Measurements from ENCODE around the gene PARP16.
"Not testable (repeated sequence)": the region's sequence is repeated elsewhere in the genome, so short reads cannot be mapped to it uniquely, and the experiment has no call there.

The PARP16 gene

DNA sequence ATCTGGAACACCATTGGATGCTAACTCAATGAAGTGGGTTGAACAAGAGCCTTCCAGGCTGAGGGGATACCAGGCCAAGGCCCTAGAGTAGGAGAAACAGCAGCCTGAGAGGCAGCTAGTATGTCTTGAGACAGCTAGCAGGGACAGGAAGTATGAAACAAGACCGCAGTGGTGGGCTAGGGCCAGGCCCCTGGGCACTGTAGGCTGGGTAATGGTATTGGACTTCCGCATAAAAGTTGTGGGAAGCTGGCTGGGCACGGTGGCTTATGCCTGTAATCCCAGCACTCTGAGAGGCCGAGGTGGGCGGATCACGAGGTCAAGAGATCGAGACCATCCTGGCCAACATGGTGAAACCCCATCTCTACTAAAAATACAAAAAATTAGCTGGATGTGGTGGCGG is 50.2 kb downstream of the PARP16 start:
- DNase-seq (ENCODE audit: low read depth, low spot score), result not testable (repeated sequence)

DNA sequence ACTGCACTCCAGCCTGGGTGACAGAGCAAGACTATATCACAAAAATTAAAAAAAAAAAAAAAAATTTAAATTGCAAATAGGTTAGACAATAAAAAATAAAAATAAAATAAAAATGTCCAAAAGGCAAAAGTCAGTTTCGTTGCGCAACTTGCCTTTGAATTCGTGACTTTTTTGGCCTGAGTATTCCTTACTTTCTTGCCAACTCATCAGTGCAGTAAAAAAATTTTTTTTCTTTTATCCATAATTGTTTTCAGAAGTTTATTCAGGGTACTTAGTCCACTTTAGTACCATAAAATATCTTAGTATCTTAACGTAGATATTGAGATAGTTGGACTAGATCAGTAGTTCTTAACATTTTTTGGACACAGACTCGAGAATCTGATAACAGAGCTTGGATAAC is 53.0 kb downstream of the PARP16 start:
- DNase-seq (ENCODE audit: low read depth, low spot score), result no peak

DNA sequence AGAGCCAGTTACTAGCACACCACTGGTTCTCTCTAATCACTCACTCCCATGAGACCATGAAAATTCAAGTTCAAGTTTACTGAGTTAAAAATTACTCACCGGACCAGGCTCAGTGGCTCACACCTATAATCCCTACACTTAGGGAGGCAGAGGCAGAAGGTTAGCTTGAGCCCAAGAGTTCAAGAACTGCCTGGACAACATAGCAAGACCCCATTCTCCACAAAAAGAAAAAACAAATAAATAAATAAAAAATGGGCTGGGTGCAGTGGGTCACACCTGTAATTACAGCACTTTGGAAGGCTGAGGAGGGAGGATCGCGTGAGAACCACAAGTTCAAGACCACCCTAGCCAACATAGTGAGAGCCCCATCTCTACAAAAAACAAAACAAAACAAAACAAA is 54.2 kb downstream of the PARP16 start:
- no peak for DNase-seq (ENCODE audit: low read depth, low spot score)

DNA sequence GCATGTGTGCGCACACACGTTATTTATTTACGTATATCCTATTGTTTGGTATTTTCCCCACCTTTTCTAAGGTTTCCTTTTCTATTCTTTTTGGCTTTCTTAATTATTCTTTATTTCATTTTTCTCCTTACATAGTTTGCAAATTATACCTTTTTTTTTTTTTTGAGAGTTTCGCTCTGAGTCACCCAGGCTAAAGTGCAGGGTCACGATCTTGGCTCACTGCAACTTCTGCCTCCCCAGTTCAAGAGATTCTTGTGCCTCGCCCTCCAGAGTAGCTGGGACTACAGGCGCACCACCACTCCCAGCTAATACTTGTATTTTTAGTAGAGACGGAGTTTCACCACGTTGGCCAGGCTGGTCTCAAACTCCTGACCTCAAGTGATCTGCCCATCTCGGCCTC is 55.4 kb downstream of the PARP16 start:
- no peak for DNase-seq (ENCODE audit: low read depth, low spot score)

DNA sequence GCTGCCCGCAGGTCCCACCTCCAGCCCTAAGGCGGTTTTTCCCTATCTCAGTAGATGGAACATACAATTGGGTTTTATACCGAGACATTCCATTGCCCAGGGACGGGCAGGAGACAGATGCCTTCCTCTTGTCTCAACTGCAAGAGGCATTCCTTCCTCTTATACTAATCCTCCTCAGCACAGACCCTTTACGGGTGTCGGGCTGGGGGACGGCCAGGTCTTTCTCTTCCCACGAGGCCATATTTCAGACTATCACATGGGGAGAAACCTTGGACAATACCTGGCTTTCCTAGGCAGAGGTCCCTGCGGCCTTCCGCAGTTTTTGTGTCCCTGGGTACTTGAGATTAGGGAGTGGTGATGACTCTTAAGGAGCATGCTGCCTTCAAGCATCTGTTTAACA is 59.8 kb downstream of the PARP16 start:
- not testable (repeated sequence) for DNase-seq (ENCODE audit: low read depth, low spot score)

DNA sequence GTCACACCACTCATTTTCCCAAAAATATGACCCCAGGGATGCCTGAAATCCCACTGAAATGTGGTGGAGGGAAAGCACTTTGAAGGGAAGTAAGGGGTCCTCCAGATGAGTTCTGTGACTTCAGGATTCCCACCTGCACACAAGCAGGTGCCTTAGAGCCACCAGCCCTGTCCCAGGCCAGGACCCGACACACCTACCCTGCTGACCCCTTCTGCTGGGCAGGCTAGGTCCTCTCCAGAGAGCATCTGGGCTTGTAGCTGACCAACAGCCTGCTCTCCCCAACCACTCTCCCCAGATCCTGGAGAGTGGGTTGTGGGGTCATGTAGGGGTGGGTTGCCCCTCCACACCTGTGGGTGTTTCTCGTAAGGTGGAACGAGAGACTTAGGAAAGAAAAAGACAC is 60.5 kb downstream of the PARP16 start:
- DNase-seq (ENCODE audit: low read depth, low spot score), result no peak

DNA sequence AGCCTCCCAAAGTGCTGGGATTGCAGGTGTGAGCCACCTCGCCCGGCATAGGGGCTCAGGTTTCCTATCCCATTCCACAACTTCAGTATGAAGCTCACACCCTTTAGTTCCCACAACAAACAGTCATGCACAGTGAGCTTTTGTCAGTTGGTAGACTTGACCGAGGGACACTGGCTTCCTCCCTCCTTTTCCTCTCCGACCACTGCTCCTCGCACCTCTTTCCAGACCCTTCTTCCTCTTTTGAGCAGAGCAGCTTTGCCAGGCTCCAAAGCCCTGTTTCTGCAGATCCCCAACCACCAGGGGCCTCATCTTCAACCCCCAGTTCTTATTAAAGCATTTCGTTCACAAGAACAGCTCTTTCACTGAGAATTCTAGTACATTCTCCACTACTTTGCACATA is 62.7 kb downstream of the PARP16 start:
- DNase-seq (ENCODE audit: low read depth, low spot score), result no peak

DNA sequence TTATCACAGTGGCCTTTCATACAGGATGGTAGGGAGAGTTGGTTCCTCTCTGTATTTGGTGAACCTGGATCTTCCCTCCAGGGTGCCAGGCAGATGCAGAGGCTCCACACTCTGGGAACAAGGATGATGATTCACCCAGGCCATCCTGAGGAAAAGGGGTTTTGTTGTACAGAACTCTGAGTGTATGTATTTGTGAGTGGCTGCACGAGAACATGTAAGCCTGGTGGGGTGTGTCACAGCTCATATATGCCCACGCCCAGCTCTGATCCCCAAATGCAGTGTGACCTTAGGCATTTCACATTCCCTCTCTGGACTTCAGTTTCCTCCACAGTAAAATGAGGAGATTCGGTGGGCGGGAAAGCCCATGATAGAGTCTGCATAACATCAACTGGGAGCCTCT is 63.8 kb downstream of the PARP16 start:
- DNase-seq (ENCODE audit: low read depth, low spot score), result no peak

DNA sequence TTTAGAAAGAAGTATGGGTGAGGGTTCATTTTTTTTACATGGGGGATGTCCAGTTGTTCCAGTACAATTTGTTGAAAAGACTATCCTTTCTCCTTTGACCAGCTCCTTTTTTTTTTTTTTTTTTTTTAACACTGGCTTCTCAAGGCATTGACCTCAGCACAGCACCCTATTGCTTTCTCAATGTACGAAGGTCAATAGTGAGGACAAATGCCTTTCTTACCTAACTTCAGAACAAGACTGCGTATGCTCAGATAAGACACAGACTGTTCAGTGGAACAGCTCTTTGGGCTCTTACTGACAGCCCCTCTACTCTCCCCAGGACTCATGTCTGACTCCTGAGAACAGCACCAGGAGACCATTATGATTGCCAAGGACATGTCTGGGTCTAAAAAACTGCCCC is 65.0 kb downstream of the PARP16 start:
- DNase-seq (ENCODE audit: low read depth, low spot score), result no peak

DNA sequence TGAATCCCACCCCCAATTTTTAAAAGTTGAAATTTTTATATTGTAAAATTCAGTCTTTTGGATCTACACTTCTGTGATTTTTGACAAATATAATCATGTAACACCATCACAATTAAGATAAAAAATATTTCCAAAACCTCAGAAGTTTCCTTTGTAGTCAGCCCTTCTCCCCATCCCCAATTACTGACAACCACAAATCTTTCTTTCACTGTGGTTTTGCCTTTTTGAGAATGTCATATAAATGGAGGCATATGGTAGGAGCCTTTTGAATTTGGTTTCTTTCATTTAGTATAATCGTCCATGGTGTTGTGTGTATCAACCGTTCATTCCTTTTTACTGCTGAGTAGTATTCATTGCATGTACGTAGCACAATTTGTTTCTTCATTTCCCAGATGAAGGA is 67.5 kb downstream of the PARP16 start:
- DNase-seq (ENCODE audit: low read depth, low spot score), result no peak

DNA sequence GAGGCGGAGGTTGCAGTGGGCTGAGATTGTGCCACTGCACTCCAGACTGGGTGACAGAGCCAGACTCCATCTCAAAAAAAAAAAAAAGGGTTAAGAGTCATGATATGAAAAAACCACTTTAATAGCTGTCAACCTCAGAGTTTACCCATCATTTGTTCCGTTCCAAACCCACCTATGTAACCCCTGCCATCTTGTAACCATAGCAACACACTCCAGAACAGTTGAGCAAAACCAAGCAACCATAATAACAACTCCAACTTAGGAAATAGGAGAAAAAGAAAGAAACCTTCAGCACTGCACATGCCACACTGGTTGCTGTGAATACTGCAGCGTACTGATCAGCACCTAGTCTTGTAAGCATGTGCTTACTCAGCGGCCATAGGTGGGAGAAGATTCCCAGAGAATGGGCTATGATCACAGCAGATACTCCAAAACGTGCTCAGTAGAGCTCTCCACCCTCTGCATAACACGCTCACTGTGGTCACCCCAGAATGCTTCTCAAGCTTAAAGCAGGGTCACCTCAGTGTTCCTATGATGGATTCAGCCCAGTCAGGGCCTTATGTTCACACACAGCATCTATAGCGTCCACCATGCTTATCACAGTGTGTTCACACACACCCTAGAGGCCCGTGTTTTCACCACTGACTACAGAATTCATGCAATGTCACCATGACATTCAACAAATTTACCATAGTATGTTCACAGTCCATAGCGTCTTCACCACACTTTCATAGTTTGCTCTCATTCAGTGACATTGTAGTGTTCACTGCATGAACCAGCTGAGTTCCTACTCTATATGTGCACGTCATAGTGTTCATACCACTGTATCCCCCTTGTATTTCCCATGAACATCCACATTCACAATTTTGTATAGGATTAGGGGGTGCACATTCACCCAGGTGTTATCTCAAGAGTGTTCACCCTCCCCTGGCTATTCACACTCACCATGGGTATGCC is 68.9 kb downstream of the PARP16 start:
- DNase-seq (ENCODE audit: low read depth, low spot score), result no peak

DNA sequence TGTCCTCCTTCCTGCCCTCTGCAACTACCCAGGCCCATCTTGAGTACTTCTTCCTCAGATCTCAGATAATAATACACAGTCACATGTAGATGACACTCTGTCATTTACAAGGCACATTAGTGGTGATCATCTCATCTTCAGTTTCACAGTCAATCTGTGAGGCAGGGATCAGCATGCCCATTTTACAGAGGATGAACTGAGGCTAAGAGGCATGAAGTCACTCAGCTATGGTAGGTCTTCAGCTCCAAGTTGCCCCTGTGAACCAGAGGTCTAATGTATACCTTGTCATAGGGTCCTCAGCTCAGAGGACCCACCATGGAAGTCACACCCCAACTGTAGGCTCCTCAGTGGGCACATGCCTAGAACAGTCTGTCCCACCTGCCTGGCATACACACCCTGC is 71.2 kb downstream of the PARP16 start:
- no peak for DNase-seq (ENCODE audit: low read depth, low spot score)

DNA sequence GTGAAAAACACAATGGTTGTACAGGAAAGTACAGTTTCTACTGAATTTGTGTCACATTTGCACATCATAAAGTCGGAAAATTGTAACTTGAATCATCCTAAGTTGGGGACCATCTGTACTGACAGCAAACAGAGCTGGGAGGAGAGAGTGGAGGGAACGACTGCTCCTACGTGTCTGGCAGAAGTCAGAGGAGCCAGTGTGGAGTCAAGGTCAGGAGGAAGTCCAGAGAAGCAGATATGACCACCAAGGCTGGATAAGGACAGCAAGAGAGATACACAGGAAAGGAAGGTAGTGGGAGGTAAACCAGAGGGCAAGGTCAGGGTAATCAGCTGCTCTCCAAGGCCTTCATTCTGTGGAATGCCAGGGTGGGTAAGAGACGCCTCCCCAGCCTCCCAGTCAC is 72.7 kb downstream of the PARP16 start:
- DNase-seq (ENCODE audit: low read depth, low spot score), result no peak

DNA sequence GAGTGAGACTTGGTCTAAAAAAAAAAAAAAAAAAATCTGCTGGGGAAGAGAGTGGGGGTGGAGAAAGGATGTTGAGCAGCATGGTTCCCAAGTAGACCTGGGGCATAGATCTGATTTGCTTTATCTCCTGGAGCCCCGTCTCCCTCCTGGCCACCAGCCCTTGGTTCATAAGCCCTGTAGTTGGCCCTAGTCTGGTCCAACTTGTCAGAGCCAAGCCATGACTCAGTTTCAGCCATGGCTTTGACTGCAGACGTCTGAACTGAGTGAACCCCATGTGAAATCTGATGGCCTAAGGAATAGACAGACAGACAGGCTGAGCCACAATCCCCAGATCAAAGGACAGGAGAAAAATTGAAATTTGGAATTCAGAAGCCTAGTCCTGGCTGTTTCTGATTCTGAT is 73.4 kb downstream of the PARP16 start:
- no peak for DNase-seq (ENCODE audit: low read depth, low spot score)

DNA sequence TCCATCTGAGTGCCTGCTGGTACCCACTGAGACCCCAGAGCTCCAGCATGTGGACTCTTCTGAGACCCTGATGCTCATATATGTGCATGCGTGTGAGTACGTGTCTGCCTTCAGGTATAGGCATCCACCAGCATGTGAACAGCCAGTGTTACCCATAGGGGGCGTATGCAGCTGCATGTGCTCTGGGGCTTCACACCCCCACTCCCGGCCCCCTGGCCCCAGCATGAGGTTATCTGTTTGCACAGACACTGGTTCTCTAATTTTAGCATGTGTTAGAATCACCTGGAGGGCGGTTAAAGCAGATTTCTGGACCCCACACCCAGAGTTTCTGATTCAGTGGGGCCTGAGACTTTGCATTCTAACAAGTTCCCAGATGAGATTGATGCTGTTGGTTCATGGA is 74.6 kb downstream of the PARP16 start:
- no peak for DNase-seq (ENCODE audit: low read depth, low spot score)

DNA sequence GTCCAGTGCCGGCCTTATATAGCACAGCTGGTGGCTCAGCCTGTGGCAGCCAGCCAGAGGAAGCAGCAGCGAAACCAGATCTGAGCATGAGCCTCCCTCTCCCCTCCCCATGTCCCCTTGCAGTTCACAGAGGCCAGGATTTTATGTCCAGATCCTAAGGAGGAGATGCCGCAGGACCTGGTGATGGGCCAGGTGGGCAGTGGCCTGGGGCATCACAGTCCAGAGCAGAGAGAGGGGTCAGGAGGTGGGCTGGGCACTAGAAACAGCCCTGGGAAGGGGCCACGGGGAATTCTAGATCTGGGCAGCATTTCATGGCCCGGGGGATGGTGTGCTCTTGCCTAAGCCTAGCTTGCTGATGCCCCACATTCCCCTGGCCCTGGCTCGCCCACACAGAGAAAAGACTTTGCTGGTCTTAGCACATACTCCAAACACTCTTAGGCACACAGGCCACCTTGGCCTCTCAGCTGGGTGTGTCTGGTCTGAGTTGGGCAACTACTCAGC is 75.2 kb downstream of the PARP16 start:
- DNase-seq (ENCODE audit: low read depth, low spot score), result peak; percentile 60

DNA sequence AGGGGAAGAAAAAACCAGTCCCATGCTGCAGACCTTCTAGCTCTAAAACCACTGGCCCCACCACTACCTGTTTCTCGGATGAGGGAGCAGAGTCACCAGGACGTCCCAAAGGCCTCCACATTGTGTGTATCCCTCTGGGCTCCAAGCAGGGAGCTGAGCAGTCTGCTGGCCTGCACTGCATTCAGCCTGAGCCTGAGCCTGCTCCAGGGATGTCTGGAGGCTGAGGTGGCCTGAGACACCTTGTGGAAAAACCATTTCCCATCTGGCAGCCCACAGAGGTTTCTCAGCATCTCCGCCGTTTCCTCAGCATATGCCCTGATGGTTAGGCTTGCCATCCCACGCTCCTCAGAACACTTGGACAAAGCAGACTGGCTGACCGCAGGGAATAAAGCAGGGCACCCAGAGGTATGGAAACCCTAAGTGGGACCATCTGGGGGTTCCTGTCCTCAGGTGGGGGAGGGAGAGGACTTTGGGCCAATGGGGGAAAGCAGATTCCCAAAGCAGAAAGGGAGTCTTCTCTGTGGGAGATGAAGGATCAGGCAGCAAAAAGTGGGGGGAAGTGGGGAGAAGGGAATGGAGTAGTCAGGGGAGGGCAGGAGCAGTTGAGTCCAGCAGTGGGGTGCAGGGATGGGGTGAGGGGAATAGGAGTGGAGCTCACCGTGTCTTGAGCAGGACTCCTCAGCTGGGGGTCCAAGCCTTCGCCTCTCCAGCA is 75.8 kb downstream of the PARP16 start, which contains the start of gene CILP:
Gene CILP (minus strand): TSS at position 704 of the 712 bp plus-strand sequence. CDS start 1,718 bp downstream, outside the sequence.
- no peak for DNase-seq (ENCODE audit: low read depth, low spot score)

DNA sequence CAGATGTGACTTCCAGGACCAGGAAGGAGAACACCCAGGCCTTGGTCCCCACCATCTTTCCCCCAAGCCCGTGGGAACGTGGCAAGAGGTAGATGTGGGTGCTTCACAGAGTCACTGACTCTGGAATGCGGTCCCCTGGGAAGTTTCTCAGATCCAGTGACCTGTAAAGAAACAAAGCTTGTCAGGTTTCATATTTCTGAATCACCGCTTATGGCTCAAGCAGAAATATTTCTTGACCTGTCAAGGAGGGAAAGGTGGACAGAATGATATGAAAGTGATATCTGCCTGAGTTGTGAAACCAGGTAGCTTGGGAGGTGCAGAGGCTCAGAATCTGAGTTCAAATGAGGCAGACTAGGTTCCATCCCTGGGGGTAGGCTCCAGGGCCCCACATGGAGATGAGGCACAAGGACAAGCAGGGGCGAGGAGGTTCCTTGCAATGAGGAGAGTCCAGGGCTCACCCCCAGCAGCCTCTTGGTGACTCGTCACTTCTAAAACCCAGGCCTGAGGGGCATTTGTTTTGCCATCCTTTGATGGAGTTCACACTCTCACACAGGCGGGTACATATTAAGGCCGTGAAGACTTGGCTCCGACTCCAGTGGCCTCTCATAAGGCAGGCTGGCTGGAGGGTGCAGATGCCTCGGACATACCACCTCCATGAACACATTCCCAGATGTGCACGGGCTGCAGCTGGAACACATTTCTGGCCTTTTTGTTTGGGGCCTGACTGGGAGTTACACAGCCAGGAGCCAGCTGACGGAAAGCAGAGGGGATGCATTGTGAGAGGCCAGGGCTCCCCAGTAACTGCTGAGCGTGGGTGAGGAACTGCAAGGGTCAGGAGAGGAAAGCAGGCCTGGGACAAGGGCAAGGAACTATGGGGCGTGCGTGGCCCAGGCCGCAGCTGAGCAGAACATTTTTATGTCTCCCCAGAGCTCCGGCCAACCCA is 76.7 kb downstream of the PARP16 start:
- no peak for DNase-seq (ENCODE audit: low read depth, low spot score)

DNA sequence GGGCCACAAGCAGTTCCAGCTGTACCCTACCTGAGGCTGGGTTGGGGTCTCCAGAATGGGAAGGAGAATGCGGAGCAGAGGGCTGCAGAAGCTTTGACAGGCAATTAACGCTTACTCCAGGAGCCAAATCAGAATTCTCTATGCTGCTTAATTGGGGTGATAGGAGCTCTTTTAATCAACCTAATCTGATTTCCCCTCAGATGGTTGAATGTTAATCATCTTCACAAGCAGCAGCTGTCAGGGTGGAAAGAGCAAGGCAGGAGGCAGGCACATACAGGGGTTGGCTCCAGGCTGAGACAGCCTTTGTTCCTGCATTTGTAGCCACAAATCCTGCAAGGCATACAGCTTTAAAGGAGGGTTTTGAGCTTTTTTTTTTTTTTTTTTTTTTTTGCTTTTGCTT is 78.0 kb downstream of the PARP16 start:
- no peak for DNase-seq (ENCODE audit: low read depth, low spot score)

Measured in astrocyte of the hippocampus (primary cell).